ENCODE results near the gene UBE2G2. TPM values are rescaled to one million over a fixed set of nuclear protein-coding genes. Genes with fewer than 3 reads are reported as not detected.

The UBE2G2 gene
- total RNA-seq, 1 experiment from 2014 or later, result 91.3 TPM

DNA sequence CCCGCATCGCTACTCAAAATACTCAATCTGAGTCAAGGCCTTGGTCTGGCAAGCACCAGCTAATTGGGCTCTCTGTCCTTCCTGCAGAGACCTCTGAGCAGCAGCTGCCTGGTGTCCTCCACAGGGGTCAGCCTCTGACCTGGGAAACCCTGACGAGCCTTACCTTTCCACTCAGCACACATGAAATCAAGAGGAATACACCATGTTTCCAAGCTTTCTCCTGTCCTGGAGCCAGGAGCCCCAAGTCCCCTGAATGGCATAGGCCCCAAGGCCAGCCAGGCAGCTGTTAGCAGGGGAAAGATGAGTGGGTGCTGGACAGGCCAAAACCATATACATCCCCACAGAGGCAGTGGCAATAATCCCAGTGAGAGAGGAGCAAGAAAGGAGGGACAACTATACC lies 63.0 kb downstream of the UBE2G2 start:
- Histone ChIP-seq H3K4me3 (ENCODE audit: low read depth, low read length) (no peak overlapping the region), H3K4me1 (no peaks in the 10 kb centered on the region), H3K27me3 (replicated peaks; ENCODE audit: control insufficient read depth, insufficient read depth, low read length) (no peaks in the 10 kb centered on the region), H3K9me3 (no peaks in the 10 kb centered on the region), H3K36me3 (ENCODE audit: control insufficient read depth, insufficient read depth, low read length) (no peaks in the 10 kb centered on the region)
- Mint-ChIP-seq H3K4me3 (ENCODE audit: unreplicated experiment) (no peak overlapping the region), H3K4me1 (ENCODE audit: low read depth, unreplicated experiment) (no peaks in the 10 kb centered on the region), H3K27ac (ENCODE audit: unreplicated experiment) (no peak overlapping the region), H3K9me3 (ENCODE audit: unreplicated experiment) (no peaks in the 10 kb centered on the region), H3K36me3 (ENCODE audit: insufficient read depth, unreplicated experiment) (no peaks in the 10 kb centered on the region), H3K27me3 (ENCODE audit: insufficient read depth, unreplicated experiment) (peaks cover 6% of the 10 kb centered on the region)
- no TSS peak for BruUV-seq (replicated peaks)
- CTCF ChIA-PET, result no interaction called here
- POLR2A ChIA-PET, result no interaction called here
- DNase-seq, result no peak
- intact Hi-C loops (cut with micrococcal nuclease; ENCODE audit: unreplicated experiment), result no loop called here
- no peak for TF ChIP-seq CTCF (IDR thresholded peaks at IDR 0.05; ENCODE audit: insufficient read depth in 1 of 2, low read depth in 1 of 2, low read length in 1 of 2, severe bottlenecking in 1 of 2, unreplicated experiment in 1 of 2)

GRCh38 chr21:44737706-44738354 lies 63.8 kb downstream of the UBE2G2 start:
- CTCF ChIA-PET, result no interaction called here

DNA sequence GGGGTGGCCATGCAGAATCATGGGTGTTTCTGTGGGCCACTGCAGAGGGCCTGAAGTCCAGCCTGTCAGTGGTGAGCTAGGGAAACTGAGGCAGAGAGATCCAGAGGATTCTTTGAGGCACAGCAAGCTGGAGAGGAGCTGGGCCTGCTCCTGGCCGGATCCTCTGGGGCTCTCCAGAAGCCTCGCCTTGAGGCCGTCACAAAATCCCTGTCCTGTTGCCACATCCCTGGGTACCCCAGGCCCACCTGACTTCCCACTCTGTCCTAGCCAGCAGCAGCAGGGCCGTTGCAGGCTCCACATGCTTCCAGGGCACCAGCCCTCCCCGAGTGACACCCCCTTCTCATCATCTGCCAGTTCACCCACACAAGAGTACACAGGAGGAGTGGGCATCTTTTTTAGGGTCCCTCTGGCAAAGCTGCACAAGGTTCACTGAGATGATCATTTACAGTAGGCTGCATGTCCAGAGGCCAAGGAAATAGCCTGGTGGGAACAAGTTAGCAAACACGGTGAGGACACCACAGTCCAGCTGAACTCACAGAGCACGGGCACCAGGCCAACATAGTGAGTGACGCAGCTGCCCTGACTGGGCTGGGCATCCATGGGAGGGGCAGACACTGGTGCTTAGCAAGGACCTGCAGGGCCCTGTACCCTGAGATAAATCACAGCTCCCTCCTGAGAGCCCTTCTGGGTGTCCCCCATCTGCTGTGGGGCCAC lies 65.2 kb downstream of the UBE2G2 start:
- CTCF ChIA-PET, result interaction anchor here (0.6 kb wide), 2 partner anchors 85 to 377 kb away, joined by 4 to 5 read pairs; no protein-coding TSS in a partner anchor
- POLR2A ChIA-PET, result no interaction called here
- Mint-ChIP-seq H3K9me3 (ENCODE audit: unreplicated experiment) (no peaks in the 10 kb centered on the region), H3K36me3 (ENCODE audit: insufficient read depth, unreplicated experiment) (no peaks in the 10 kb centered on the region), H3K27me3 (ENCODE audit: insufficient read depth, unreplicated experiment) (peaks cover 6% of the 10 kb centered on the region), H3K27ac (ENCODE audit: unreplicated experiment) (no peak overlapping the region), H3K4me3 (ENCODE audit: unreplicated experiment) (no peak overlapping the region), H3K4me1 (ENCODE audit: low read depth, unreplicated experiment) (no peaks in the 10 kb centered on the region)
- Histone ChIP-seq H3K36me3 (ENCODE audit: control insufficient read depth, insufficient read depth, low read length) (no peaks in the 10 kb centered on the region), H3K9me3 (no peaks in the 10 kb centered on the region), H3K27me3 (replicated peaks; ENCODE audit: control insufficient read depth, insufficient read depth, low read length) (no peaks in the 10 kb centered on the region), H3K4me1 (no peaks in the 10 kb centered on the region), H3K4me3 (ENCODE audit: low read depth, low read length) (no peak overlapping the region)
- no peak for DNase-seq
- intact Hi-C loops (cut with micrococcal nuclease; ENCODE audit: unreplicated experiment), result no loop called here
- BruUV-seq (replicated peaks), result no TSS peak
- no peak for TF ChIP-seq CTCF (IDR thresholded peaks at IDR 0.05; ENCODE audit: insufficient read depth in 1 of 2, low read depth in 1 of 2, low read length in 1 of 2, severe bottlenecking in 1 of 2, unreplicated experiment in 1 of 2)

More at GRCh38 chr21:44737706-44738354, 63.8 kb downstream of the UBE2G2 start:
- Histone ChIP-seq H3K36me3 (ENCODE audit: control insufficient read depth, insufficient read depth, low read length) (no peaks in the 10 kb centered on the region), H3K4me1 (no peaks in the 10 kb centered on the region), H3K27me3 (replicated peaks; ENCODE audit: control insufficient read depth, insufficient read depth, low read length) (no peaks in the 10 kb centered on the region), H3K4me3 (ENCODE audit: low read depth, low read length) (no peak overlapping the region), H3K9me3 (no peaks in the 10 kb centered on the region)
- POLR2A ChIA-PET, result no interaction called here
- intact Hi-C loops (cut with micrococcal nuclease; ENCODE audit: unreplicated experiment), result no loop called here
- Mint-ChIP-seq H3K9me3 (ENCODE audit: unreplicated experiment) (no peaks in the 10 kb centered on the region), H3K27me3 (ENCODE audit: insufficient read depth, unreplicated experiment) (peaks cover 6% of the 10 kb centered on the region), H3K27ac (ENCODE audit: unreplicated experiment) (no peak overlapping the region), H3K4me1 (ENCODE audit: low read depth, unreplicated experiment) (no peaks in the 10 kb centered on the region), H3K36me3 (ENCODE audit: insufficient read depth, unreplicated experiment) (no peaks in the 10 kb centered on the region), H3K4me3 (ENCODE audit: unreplicated experiment) (no peak overlapping the region)
- BruUV-seq (replicated peaks), result no TSS peak
- TF ChIP-seq CTCF (IDR thresholded peaks at IDR 0.05; ENCODE audit: insufficient read depth in 1 of 2, low read depth in 1 of 2, low read length in 1 of 2, severe bottlenecking in 1 of 2, unreplicated experiment in 1 of 2), result no peak
- no peak for DNase-seq
